Measurements from ENCODE around the gene RARS2.

DNA sequence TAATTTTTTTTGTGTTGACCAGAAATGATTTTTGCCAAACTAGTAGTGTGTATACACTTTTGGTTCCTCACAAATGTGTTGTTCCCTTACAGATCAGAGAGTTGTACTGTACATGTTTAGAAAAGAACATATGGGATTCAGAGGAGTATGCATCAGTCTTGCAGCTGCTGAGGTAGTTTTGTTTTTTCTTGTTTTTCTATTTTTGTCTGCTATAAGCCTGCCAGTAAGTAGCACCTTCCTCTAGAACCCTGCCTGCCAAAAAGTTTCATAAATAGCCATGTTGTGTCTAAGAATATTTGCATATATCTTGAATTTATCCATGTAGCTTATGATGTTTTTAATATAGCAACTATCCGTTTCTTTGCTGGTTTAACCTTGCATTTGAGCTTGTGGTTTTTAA, 46.5 kb upstream of the RARS2 start:
- TF ChIP-seq, protein P1, sequence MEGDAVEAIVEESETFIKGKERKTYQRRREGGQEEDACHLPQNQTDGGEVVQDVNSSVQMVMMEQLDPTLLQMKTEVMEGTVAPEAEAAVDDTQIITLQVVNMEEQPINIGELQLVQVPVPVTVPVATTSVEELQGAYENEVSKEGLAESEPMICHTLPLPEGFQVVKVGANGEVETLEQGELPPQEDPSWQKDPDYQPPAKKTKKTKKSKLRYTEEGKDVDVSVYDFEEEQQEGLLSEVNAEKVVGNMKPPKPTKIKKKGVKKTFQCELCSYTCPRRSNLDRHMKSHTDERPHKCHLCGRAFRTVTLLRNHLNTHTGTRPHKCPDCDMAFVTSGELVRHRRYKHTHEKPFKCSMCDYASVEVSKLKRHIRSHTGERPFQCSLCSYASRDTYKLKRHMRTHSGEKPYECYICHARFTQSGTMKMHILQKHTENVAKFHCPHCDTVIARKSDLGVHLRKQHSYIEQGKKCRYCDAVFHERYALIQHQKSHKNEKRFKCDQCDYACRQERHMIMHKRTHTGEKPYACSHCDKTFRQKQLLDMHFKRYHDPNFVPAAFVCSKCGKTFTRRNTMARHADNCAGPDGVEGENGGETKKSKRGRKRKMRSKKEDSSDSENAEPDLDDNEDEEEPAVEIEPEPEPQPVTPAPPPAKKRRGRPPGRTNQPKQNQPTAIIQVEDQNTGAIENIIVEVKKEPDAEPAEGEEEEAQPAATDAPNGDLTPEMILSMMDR (IDR thresholded peaks at IDR 0.05; ENCODE audit: insufficient read depth, low read depth, low read length), result no peak
- no peak for TF ChIP-seq EZH2 (IDR thresholded peaks at IDR 0.05; ENCODE audit: insufficient read depth, low read length)
